Measurements from ENCODE around the gene AQP2. TPM values are rescaled to one million over a fixed set of nuclear protein-coding genes. Genes with fewer than 3 reads are reported as not detected.

AQP2 gene
- not detected in 2 replicates for total RNA-seq

GRCh38 chr12:49950273-49951251, at the start of gene AQP2:
AQP2 (plus strand) TSS chr12:49950737; CDS start chr12:49950831, 94 bp downstream.

GRCh38 chr12:49903700-49904423, 46.7 kb upstream of the AQP2 start, which contains the start of gene FAIM2:
FAIM2 (minus strand) TSS chr12:49903900; CDS start chr12:49903792, 108 bp downstream.

GRCh38 chr12:49961111-49961922, 10.8 kb downstream of the AQP2 start, which contains the start of gene AQP5:
AQP5 (plus strand) TSS chr12:49961872; CDS start chr12:49962018, 146 bp downstream.

GRCh38 chr12:49972641-49973360, 22.3 kb downstream of the AQP2 start, which contains the start of gene AQP6:
AQP6 (plus strand) TSS chr12:49972947; CDS start chr12:49973174, 227 bp downstream.

Other genes starting within 250 kb of the AQP2 start
- gene FMNL3, start 243.3 kb upstream of the AQP2 start, total RNA-seq: 135 and 136 TPM in 2 replicates
- 376 and 434 TPM in 2 replicates for gene TMBIM6, start 209.2 kb upstream of the AQP2 start, total RNA-seq
- gene NCKAP5L, start 122.3 kb upstream of the AQP2 start, total RNA-seq: 28.2 and 37.2 TPM in 2 replicates
- 2.6 and 3.4 TPM in 2 replicates for gene BCDIN3D, start 107.6 kb upstream of the AQP2 start, total RNA-seq
- gene FAIM2, start 46.8 kb upstream of the AQP2 start, total RNA-seq: not detected in 2 replicates
- gene AQP5, start 11.1 kb downstream of the AQP2 start, total RNA-seq: 0.29 TPM in 1 of 2 replicates, not detected in the other
- gene AQP6, start 22.2 kb downstream of the AQP2 start, total RNA-seq: not detected in 2 replicates
- 26.5 and 36.1 TPM in 2 replicates for gene RACGAP1, start 74.8 kb downstream of the AQP2 start, total RNA-seq
- gene ASIC1, start 106.9 kb downstream of the AQP2 start, total RNA-seq: under 0.01 TPM in 1 of 2 replicates, not detected in the other
- gene SMARCD1, start 134.6 kb downstream of the AQP2 start, total RNA-seq: 115 and 125 TPM in 2 replicates
- under 0.01 TPM in 1 of 2 replicates, not detected in the other for gene GPD1, start 153.3 kb downstream of the AQP2 start, total RNA-seq
- gene COX14, start 161.5 kb downstream of the AQP2 start, total RNA-seq: 26.8 and 29.4 TPM in 2 replicates
- 27.8 and 35.1 TPM in 2 replicates for gene CERS5, start 216.6 kb downstream of the AQP2 start, total RNA-seq